RWPE2 (cell line): ENCODE data around the gene DUSP16.

Source experiments
- ATAC-seq: fragments of 200-7000 bp; cut with Tn5 transposase; 3 replicates; pipeline ENCODE4 v1.9.1; 2021; ENCODE audit warnings: low read depth
- DNase-seq: peaks from one replicate; pipeline ENCODE4 v3.0.0-alpha.2; 2020; ENCODE audit warnings: low spot score
- H3K27ac ChIP-seq: fragments of 450-650 bp; 2 replicates; pipeline ENCODE4 v1.5.1; 2017; ENCODE audit warnings: mild to moderate bottlenecking; ENCODE audit not compliant: poor library complexity, severe bottlenecking
- H3K27me3 ChIP-seq: fragments of 250-450 bp; sonication (Bioruptor Pico); 2 replicates; pipeline ENCODE4 v1.5.1; 2021; ENCODE audit warnings: mild to moderate bottlenecking, moderate library complexity; ENCODE audit not compliant: insufficient read depth, poor library complexity, severe bottlenecking
- H3K36me3 ChIP-seq: fragments of 250-450 bp; sonication (Bioruptor Pico); 2 replicates; pipeline ENCODE4 v1.5.1; 2020; ENCODE audit warnings: low read depth, mild to moderate bottlenecking, moderate library complexity
- H3K4me1 ChIP-seq: fragments of 250-450 bp; sonication (Bioruptor Pico); 2 replicates; pipeline ENCODE4 v1.5.1; 2021; ENCODE audit warnings: mild to moderate bottlenecking, moderate library complexity; ENCODE audit not compliant: insufficient read depth, poor library complexity, severe bottlenecking
- H3K4me3 ChIP-seq: fragments of 250-450 bp; sonication (Bioruptor Pico); 2 replicates; pipeline ENCODE4 v1.5.1; 2021; ENCODE audit warnings: mild to moderate bottlenecking, moderate library complexity; ENCODE audit not compliant: severe bottlenecking
- H3K9me3 ChIP-seq: fragments of 250-450 bp; sonication (Bioruptor Pico); 2 replicates; pipeline ENCODE4 v1.5.1; 2021; ENCODE audit warnings: mild to moderate bottlenecking, moderate library complexity; ENCODE audit not compliant: severe bottlenecking
- TF ChIP-seq, protein P1 (sequence below): fragments of 450-650 bp; IDR thresholded peaks from one replicate; pipeline ENCODE4 v1.5.1; 2017; ENCODE audit warnings: mild to moderate bottlenecking, moderate library complexity; ENCODE audit not compliant: poor library complexity, severe bottlenecking

DUSP16 gene

DNA sequence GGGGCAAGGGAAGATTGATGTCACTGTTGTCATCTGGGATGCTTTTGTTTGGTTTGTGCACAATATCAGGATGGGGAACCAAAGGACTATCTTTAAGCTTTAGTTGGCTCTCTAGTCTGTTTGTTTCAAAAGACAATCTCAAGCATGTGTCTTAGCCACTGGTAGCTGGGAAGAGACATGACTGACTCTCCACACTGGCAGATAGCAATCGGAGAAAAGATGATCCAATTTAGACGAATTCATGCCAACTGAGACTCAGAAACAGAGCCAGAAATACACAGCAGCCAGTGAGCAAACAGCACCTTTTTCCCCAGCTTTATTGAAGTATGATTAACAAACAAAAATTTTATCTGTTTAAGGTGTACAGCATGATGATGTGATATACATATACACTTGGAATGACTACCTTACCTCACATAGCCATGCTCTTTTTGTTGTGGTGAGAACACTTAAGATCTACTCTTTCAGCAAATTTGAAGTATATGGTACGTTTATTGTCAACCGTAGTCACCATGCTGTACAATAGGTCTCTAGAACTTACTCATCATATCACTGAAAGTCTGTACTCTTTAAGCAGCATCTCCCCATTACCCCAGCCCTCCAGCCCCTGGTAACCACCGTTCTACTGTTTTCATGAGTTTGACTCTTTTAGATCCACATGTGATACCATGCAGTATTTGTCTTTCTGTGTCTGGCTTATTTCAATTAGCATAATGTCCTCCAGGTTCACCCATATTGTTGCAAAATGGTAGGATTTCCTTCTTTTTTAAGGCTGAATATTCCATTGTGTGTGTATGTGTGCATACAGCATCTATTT is 50.6 kb downstream of the DUSP16 start:
- TF ChIP-seq, protein P1, sequence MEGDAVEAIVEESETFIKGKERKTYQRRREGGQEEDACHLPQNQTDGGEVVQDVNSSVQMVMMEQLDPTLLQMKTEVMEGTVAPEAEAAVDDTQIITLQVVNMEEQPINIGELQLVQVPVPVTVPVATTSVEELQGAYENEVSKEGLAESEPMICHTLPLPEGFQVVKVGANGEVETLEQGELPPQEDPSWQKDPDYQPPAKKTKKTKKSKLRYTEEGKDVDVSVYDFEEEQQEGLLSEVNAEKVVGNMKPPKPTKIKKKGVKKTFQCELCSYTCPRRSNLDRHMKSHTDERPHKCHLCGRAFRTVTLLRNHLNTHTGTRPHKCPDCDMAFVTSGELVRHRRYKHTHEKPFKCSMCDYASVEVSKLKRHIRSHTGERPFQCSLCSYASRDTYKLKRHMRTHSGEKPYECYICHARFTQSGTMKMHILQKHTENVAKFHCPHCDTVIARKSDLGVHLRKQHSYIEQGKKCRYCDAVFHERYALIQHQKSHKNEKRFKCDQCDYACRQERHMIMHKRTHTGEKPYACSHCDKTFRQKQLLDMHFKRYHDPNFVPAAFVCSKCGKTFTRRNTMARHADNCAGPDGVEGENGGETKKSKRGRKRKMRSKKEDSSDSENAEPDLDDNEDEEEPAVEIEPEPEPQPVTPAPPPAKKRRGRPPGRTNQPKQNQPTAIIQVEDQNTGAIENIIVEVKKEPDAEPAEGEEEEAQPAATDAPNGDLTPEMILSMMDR: no peak
- no peak overlapping the region for H3K4me3 ChIP-seq
- no peak for ATAC-seq
- peaks cover 9% of the 10 kb centered on the region for H3K4me1 ChIP-seq
- H3K27me3 ChIP-seq: no peaks in the 10 kb centered on the region
- DNase-seq: no peak
- peak overlapping the region; percentile 75 for H3K27ac ChIP-seq
- H3K36me3 ChIP-seq: no peaks in the 10 kb centered on the region
- no peaks in the 10 kb centered on the region for H3K9me3 ChIP-seq

DNA sequence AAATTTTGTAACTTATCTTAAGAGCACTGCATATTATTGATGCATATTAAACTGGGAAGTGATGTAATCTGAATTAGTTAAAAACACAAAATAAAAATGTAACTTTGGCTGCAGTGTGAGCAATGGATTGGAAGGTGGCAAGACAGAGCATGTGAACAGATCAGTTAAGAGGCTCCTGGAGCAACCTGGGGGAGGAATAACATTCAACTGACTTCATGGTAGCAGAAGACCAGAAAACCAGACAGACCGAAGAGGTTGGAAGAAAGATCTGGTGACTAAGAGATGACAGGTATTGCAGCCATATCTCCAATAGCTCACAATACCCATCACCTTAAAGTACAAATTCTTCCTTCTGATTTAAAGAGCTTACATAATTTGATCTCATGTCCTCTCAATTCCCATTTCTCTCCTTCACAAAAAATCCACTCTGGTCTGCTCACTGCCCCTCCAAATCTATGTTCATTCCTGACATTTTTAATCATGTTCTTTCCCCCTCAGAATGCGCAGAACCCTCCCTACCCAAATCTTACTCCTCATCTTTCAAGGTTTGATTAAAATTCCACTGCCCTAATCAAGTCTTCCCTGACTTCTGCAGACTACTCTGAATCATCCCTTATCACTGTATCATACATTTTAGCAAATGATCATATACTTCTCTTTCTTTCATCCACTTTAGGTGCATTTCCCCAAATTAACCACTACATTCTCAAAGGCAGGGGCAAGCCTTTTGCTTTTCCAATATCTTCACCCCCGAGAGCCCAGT is 51.5 kb downstream of the DUSP16 start:
- H3K27me3 ChIP-seq: no peaks in the 10 kb centered on the region
- H3K4me1 ChIP-seq: peaks cover 9% of the 10 kb centered on the region
- H3K27ac ChIP-seq: peak overlapping the region; percentile 75
- TF ChIP-seq, protein P1: no peak
- no peak overlapping the region for H3K4me3 ChIP-seq
- no peaks in the 10 kb centered on the region for H3K36me3 ChIP-seq
- no peaks in the 10 kb centered on the region for H3K9me3 ChIP-seq
- DNase-seq: no peak
- ATAC-seq: peak; percentile 70

DNA sequence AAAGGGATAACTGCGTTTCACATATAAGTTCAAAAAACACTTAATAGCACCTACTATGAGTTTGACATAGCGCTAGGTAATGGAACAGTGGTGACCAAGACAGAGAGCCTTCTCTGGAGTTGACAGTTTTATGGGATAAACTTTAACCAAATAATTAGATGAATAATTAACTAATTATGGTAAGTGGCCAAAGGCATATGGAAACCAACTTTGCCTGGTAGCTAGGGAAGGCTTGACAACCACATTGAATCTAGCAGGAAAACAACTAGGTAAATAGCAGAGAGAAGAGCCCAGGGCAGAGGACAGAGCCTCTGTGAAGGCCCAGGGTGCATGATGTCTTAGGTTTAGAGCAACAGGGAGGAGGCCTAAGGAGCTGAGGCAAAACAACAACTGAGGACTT is 52.1 kb downstream of the DUSP16 start:
- Histone ChIP-seq H3K27me3 (no peaks in the 10 kb centered on the region), H3K4me3 (no peak overlapping the region), H3K27ac (peak overlapping the region; percentile 75), H3K9me3 (no peaks in the 10 kb centered on the region), H3K4me1 (peaks cover 9% of the 10 kb centered on the region), H3K36me3 (no peaks in the 10 kb centered on the region)
- DNase-seq (no peak), ATAC-seq (no peak)
- TF ChIP-seq, protein P1: no peak

DNA sequence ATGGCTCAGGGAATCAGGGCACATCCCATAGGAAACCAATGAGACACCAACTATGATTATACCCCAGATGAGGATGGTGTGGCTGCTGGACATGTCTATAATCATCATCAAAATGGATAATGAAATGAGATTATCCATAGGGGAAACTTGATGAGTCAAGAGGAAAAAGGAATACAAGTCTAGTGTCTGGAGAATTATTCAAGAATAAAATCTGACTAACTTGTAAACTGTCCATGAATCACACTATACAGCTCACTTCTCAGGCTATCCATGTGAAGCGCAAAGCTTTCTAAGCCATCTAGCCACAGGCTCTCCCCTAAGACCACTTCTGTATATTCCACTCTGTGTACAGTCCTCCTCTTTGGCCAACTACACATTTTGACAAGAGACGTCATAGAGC is 52.5 kb downstream of the DUSP16 start:
- TF ChIP-seq, protein P1: no peak
- ATAC-seq (peak; percentile 85), DNase-seq (no peak)
- Histone ChIP-seq H3K9me3 (no peaks in the 10 kb centered on the region), H3K4me1 (peaks cover 9% of the 10 kb centered on the region), H3K4me3 (no peak overlapping the region), H3K27ac (peak overlapping the region; percentile 75), H3K27me3 (no peaks in the 10 kb centered on the region), H3K36me3 (no peaks in the 10 kb centered on the region)
